NCI-H1436 treated with DMSO at 0.1 percent for 48 hours (cell line): ENCODE data around the gene EIF4G1.
A peak's percentile ranks its signal among the peaks of the same experiment; 100 is the strongest.

Source experiments
- DNase-seq: peaks from one replicate; lab custom pipeline; 2025; lab: John Stamatoyannopoulos, UW

EIF4G1 gene

GRCh38 chr3:184368586-184369183 lies 54.3 kb downstream of the EIF4G1 start:
- no peak for DNase-seq

GRCh38 chr3:184371570-184372018 lies 57.2 kb downstream of the EIF4G1 start:
- peak; percentile 60 for DNase-seq

- no peak for DNase-seq
Measured at GRCh38 chr3:184372296-184372821, 58.0 kb downstream of the EIF4G1 start.

- no peak for DNase-seq
Measured at GRCh38 chr3:184372911-184373310, 58.5 kb downstream of the EIF4G1 start.

GRCh38 chr3:184373422-184373821 lies 59.0 kb downstream of the EIF4G1 start:
- DNase-seq: no peak

- no peak for DNase-seq
Measured at GRCh38 chr3:184375747-184376461, 61.5 kb downstream of the EIF4G1 start.

GRCh38 chr3:184377374-184377773 lies 63.0 kb downstream of the EIF4G1 start:
- DNase-seq: no peak

GRCh38 chr3:184377882-184378445 lies 63.6 kb downstream of the EIF4G1 start, which contains the start of gene THPO:
THPO (minus strand) TSS chr3:184378207; CDS start chr3:184376259, 1,948 bp downstream.
- DNase-seq: no peak

GRCh38 chr3:184378651-184379357 lies 64.4 kb downstream of the EIF4G1 start:
- DNase-seq: no peak

GRCh38 chr3:184379358-184380184 lies 65.2 kb downstream of the EIF4G1 start, which contains the start of gene CHRD:
CHRD (plus strand) TSS chr3:184380054; CDS start chr3:184380319, 265 bp downstream.
- DNase-seq: no peak

GRCh38 chr3:184380185-184380626 lies 65.8 kb downstream of the EIF4G1 start:
- DNase-seq: no peak

- no peak for DNase-seq
Measured at GRCh38 chr3:184380627-184381260, 66.3 kb downstream of the EIF4G1 start.

- no peak for DNase-seq
Measured at GRCh38 chr3:184381261-184382224, 67.1 kb downstream of the EIF4G1 start.

GRCh38 chr3:184382326-184383032 lies 68.1 kb downstream of the EIF4G1 start:
- DNase-seq: no peak

GRCh38 chr3:184383033-184383740 lies 68.8 kb downstream of the EIF4G1 start:
- DNase-seq: no peak

- DNase-seq: no peak
Measured at GRCh38 chr3:184384342-184384741, 69.9 kb downstream of the EIF4G1 start.
